HG02763 (cell line): ENCODE results near the gene CADM2.
"Not testable (repeated sequence)": the region's sequence is repeated elsewhere in the genome, so short reads cannot be mapped to it uniquely, and the experiment has no call there.

Experiments used
- ATAC-seq: cut with Tn5 transposase; IDR thresholded peaks from one replicate; pipeline ENCODE4 v1.9.1; 2021; ENCODE audit warnings: mild to moderate bottlenecking, moderate library complexity; ENCODE audit not compliant: unreplicated experiment

CADM2 gene

GRCh38 chr3:85433319-85433718 lies 474.5 kb downstream of the CADM2 start:
- ATAC-seq, result no peak

- no peak for ATAC-seq
Observed at GRCh38 chr3:85455561-85456200, 496.9 kb downstream of the CADM2 start.

- no peak for ATAC-seq
Observed at GRCh38 chr3:85474241-85474640, 515.5 kb downstream of the CADM2 start.

- ATAC-seq, result no peak
Observed at GRCh38 chr3:85475346-85475745, 516.6 kb downstream of the CADM2 start.

GRCh38 chr3:85476891-85477495 lies 518.2 kb downstream of the CADM2 start:
- no peak for ATAC-seq

- no peak for ATAC-seq
Observed at GRCh38 chr3:85481411-85482212, 522.8 kb downstream of the CADM2 start.

- ATAC-seq, result no peak
Observed at GRCh38 chr3:85482213-85482490, 523.4 kb downstream of the CADM2 start.

- ATAC-seq, result no peak
Observed at GRCh38 chr3:85483986-85484385, 525.2 kb downstream of the CADM2 start.

GRCh38 chr3:85487375-85487774 lies 528.6 kb downstream of the CADM2 start:
- ATAC-seq, result no peak

GRCh38 chr3:85495602-85496001 lies 536.8 kb downstream of the CADM2 start:
- ATAC-seq, result no peak

GRCh38 chr3:85498177-85498576 lies 539.4 kb downstream of the CADM2 start:
- no peak for ATAC-seq

GRCh38 chr3:85502148-85502875 lies 543.5 kb downstream of the CADM2 start:
- no peak for ATAC-seq

GRCh38 chr3:85504129-85504784 lies 545.5 kb downstream of the CADM2 start:
- not testable (repeated sequence) for ATAC-seq

- not testable (repeated sequence) for ATAC-seq
Observed at GRCh38 chr3:85504785-85505511, 546.2 kb downstream of the CADM2 start.

- ATAC-seq, result not testable (repeated sequence)
Observed at GRCh38 chr3:85507052-85507451, 548.3 kb downstream of the CADM2 start.

- no peak for ATAC-seq
Observed at GRCh38 chr3:85508659-85509058, 549.9 kb downstream of the CADM2 start.

- no peak for ATAC-seq
Observed at GRCh38 chr3:85516146-85516545, 557.4 kb downstream of the CADM2 start.

GRCh38 chr3:85524104-85524503 lies 565.3 kb downstream of the CADM2 start:
- no peak for ATAC-seq

GRCh38 chr3:85525264-85525663 lies 566.5 kb downstream of the CADM2 start:
- ATAC-seq, result no peak

- no peak for ATAC-seq
Observed at GRCh38 chr3:85533586-85533985, 574.8 kb downstream of the CADM2 start.
